Stimulated activated CD8-positive, alpha-beta memory T cell treated with anti-CD3 and anti-CD28 coated beads, Interleukin-2, amount 100 ng/mL, for 1 hour (primary cell): ENCODE measurements around the gene CLCN6.

ENCODE experiments used
- DNase-seq, 2 donors: peaks; one replicate each; pipeline ENCODE4 v3.0.0-alpha.2; 2020; ENCODE audit warnings: low read depth in 2 of 2

Gene CLCN6

GRCh38 chr1:11780380-11781147 lies 25.4 kb upstream of the CLCN6 start:
- no peak for DNase-seq

- no peak for DNase-seq
Observed at GRCh38 chr1:11781297-11781696, 24.7 kb upstream of the CLCN6 start.

- DNase-seq: no peak
Observed at GRCh38 chr1:11782127-11782708, 23.8 kb upstream of the CLCN6 start.

GRCh38 chr1:11783556-11783955 lies 22.4 kb upstream of the CLCN6 start:
- DNase-seq: no peak

GRCh38 chr1:11784256-11784992 lies 21.6 kb upstream of the CLCN6 start:
- DNase-seq: no peak

GRCh38 chr1:11784993-11785769 lies 20.8 kb upstream of the CLCN6 start:
- DNase-seq: peak in 1 of 2 donors; percentile 24

GRCh38 chr1:11786168-11786567 lies 19.8 kb upstream of the CLCN6 start:
- no peak for DNase-seq

GRCh38 chr1:11787251-11787803 lies 18.7 kb upstream of the CLCN6 start:
- no peak for DNase-seq

GRCh38 chr1:11787804-11788436 lies 18.1 kb upstream of the CLCN6 start:
- DNase-seq: no peak

GRCh38 chr1:11788549-11789053 lies 17.4 kb upstream of the CLCN6 start:
- no peak for DNase-seq

- DNase-seq: no peak
Observed at GRCh38 chr1:11789126-11790067, 16.6 kb upstream of the CLCN6 start.

- no peak for DNase-seq
Observed at GRCh38 chr1:11790101-11790879, 15.7 kb upstream of the CLCN6 start.

GRCh38 chr1:11790880-11791715 lies 14.9 kb upstream of the CLCN6 start:
- no peak for DNase-seq

- DNase-seq: no peak
Observed at GRCh38 chr1:11792106-11792505, 13.9 kb upstream of the CLCN6 start.

GRCh38 chr1:11793819-11794218 lies 12.2 kb upstream of the CLCN6 start:
- no peak for DNase-seq

- DNase-seq: no peak
Observed at GRCh38 chr1:11794446-11795237, 11.3 kb upstream of the CLCN6 start.

GRCh38 chr1:11795238-11795890 lies 10.6 kb upstream of the CLCN6 start:
- DNase-seq: no peak
